Left ventricle myocardium superior (tissue), 1 donor: ENCODE measurements around the gene PRKAG2. TPM values are rescaled to one million over a fixed set of nuclear protein-coding genes. Genes with fewer than 3 reads are reported as not detected.

Source experiments
- ATAC-seq: fragments of 200-7000 bp; cut with Tn5 transposase; one replicate; pipeline ENCODE4 v1.9.1; 2020; ENCODE audit warnings: mild to moderate bottlenecking, moderate library complexity
- DNase-seq: peaks from one replicate; pipeline ENCODE4 v3.0.0-alpha.2; 2020
- intact Hi-C: fragments of 100-400 bp; cut with micrococcal nuclease; formaldehyde crosslinking; loops from one replicate; pipeline ENCODE4 v1.11.0; 2022
- total RNA-seq: library from RNA; stranded (reverse); fragmentation: NEBNext Ultra II Directional; extraction: Animal tissue kit (Norgen Biotek cat#: 25700); gene quantifications from one replicate; pipeline ENCODE4 v1.2.1, GENCODE V29; 2021
- donor health status: DM: no; HTN: yes; CAD: no; lungs with severe emphysema.

Gene PRKAG2
- total RNA-seq, 1 donor from 2014 or later, result 113 TPM

- ATAC-seq, result no peak
- intact Hi-C loops, result no loop called here
- no peak for DNase-seq
These were observed 192.3 kb downstream of the PRKAG2 start for GRCh38 chr7:151684408-151685175.

- no peak for ATAC-seq
- intact Hi-C loops, result no loop called here
- no peak for DNase-seq
These were observed 193.1 kb downstream of the PRKAG2 start for GRCh38 chr7:151683615-151684407.

- intact Hi-C loops, result no loop called here
- ATAC-seq (no peak), DNase-seq (no peak)
These were observed 193.9 kb downstream of the PRKAG2 start for GRCh38 chr7:151682831-151683614.

- DNase-seq (no peak), ATAC-seq (no peak)
These were observed 195.2 kb downstream of the PRKAG2 start for GRCh38 chr7:151681726-151682125.

GRCh38 chr7:151680810-151681209, 196.1 kb downstream of the PRKAG2 start:
- intact Hi-C loops, result no loop called here
- DNase-seq, result no peak
- ATAC-seq, result peak; percentile 11

More at GRCh38 chr7:151681726-151682125, 195.2 kb downstream of the PRKAG2 start:
- intact Hi-C loops, result no loop called here

- intact Hi-C loops, result no loop called here
- ATAC-seq (no peak), DNase-seq (no peak)
These were observed 196.9 kb downstream of the PRKAG2 start for GRCh38 chr7:151679881-151680612.

- ATAC-seq, result peak; percentile 10
These were observed 197.7 kb downstream of the PRKAG2 start for GRCh38 chr7:151679071-151679708.

GRCh38 chr7:151678227-151678604, 198.7 kb downstream of the PRKAG2 start:
- DNase-seq (no peak), ATAC-seq (peak; percentile 42)
- intact Hi-C loops, result no loop called here

More at GRCh38 chr7:151679071-151679708, 197.7 kb downstream of the PRKAG2 start:
- intact Hi-C loops, result no loop called here
- DNase-seq, result no peak

GRCh38 chr7:151677581-151678226, 199.2 kb downstream of the PRKAG2 start:
- intact Hi-C loops, result no loop called here
- no peak for DNase-seq

GRCh38 chr7:151676759-151677158, 200.2 kb downstream of the PRKAG2 start:
- DNase-seq, result peak; percentile 63
- ATAC-seq, result peak; percentile 32
- intact Hi-C loops, result no loop called here

More at GRCh38 chr7:151677581-151678226, 199.2 kb downstream of the PRKAG2 start:
- peak; percentile 2 for ATAC-seq

GRCh38 chr7:151675196-151675920, 201.6 kb downstream of the PRKAG2 start:
- intact Hi-C loops, result no loop called here
- DNase-seq (no peak), ATAC-seq (no peak)

GRCh38 chr7:151674161-151674920, 202.6 kb downstream of the PRKAG2 start:
- no peak for DNase-seq
- intact Hi-C loops, result no loop called here
- ATAC-seq, result no peak

- no peak for DNase-seq
- intact Hi-C loops, result no loop called here
- ATAC-seq, result peak; percentile 5
These were observed 203.7 kb downstream of the PRKAG2 start for GRCh38 chr7:151673216-151673615.

GRCh38 chr7:151672716-151673115, 204.2 kb downstream of the PRKAG2 start:
- ATAC-seq, result peak; percentile 57
- no peak for DNase-seq
- intact Hi-C loops, result no loop called here

GRCh38 chr7:151671514-151671913, 205.4 kb downstream of the PRKAG2 start:
- peak; percentile 52 for DNase-seq
- intact Hi-C loops, result no loop called here
- ATAC-seq, result peak; percentile 51

GRCh38 chr7:151669762-151670161, 207.2 kb downstream of the PRKAG2 start:
- DNase-seq, result no peak
- no peak for ATAC-seq
- intact Hi-C loops, result no loop called here

GRCh38 chr7:151666886-151667285, 210.0 kb downstream of the PRKAG2 start:
- DNase-seq, result no peak
- peak; percentile 41 for ATAC-seq
- intact Hi-C loops, result no loop called here
